Measurements from ENCODE around the gene CREG2. TPM values are rescaled to one million over a fixed set of nuclear protein-coding genes. Genes with fewer than 3 reads are reported as not detected.

CREG2 gene
- total RNA-seq, 1 experiment from 2014 or later: not detected

- intact Hi-C loops (cut with micrococcal nuclease; ENCODE audit: unreplicated experiment): no loop called here
- POLR2A ChIA-PET (ENCODE audit: low non-redundant PET): no interaction called here
- BruUV-seq (replicated peaks): no TSS peak
- DNase-seq (ENCODE audit: low spot score): no peak
- CTCF ChIA-PET: no interaction called here
- TF ChIP-seq EZH2 (IDR thresholded peaks at IDR 0.05; ENCODE audit: borderline replicate concordance, low read depth, low read length, poor library complexity, severe bottlenecking): no peak
- TF ChIP-seq, protein P1, sequence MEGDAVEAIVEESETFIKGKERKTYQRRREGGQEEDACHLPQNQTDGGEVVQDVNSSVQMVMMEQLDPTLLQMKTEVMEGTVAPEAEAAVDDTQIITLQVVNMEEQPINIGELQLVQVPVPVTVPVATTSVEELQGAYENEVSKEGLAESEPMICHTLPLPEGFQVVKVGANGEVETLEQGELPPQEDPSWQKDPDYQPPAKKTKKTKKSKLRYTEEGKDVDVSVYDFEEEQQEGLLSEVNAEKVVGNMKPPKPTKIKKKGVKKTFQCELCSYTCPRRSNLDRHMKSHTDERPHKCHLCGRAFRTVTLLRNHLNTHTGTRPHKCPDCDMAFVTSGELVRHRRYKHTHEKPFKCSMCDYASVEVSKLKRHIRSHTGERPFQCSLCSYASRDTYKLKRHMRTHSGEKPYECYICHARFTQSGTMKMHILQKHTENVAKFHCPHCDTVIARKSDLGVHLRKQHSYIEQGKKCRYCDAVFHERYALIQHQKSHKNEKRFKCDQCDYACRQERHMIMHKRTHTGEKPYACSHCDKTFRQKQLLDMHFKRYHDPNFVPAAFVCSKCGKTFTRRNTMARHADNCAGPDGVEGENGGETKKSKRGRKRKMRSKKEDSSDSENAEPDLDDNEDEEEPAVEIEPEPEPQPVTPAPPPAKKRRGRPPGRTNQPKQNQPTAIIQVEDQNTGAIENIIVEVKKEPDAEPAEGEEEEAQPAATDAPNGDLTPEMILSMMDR (conservative IDR thresholded peaks at IDR 0.05; ENCODE audit: low read depth, low read length): no peak
- H3K27ac ChIP-seq (ENCODE audit: low read depth, low read length, poor library complexity, severe bottlenecking): no peak overlapping the region
- no peaks in the 10 kb centered on the region for H3K36me3 ChIP-seq (ENCODE audit: insufficient read depth, low read length, poor library complexity, severe bottlenecking)
- H3K4me1 ChIP-seq (ENCODE audit: insufficient read depth, low read length, poor library complexity, severe bottlenecking): no peaks in the 10 kb centered on the region
- H3K27me3 ChIP-seq (replicated peaks; ENCODE audit: insufficient read depth, low read depth, low read length, poor library complexity): peaks cover 5% of the 10 kb centered on the region
- no peak overlapping the region for H3K4me3 ChIP-seq (ENCODE audit: low read depth, low read length, poor library complexity, severe bottlenecking)
- no peaks in the 10 kb centered on the region for H3K9me3 ChIP-seq (ENCODE audit: low read depth, low read length, poor library complexity, severe bottlenecking)
These were observed 13.4 kb upstream of the CREG2 start for GRCh38 chr2:101400506-101401325.

GRCh38 chr2:101400048-101400447, 12.7 kb upstream of the CREG2 start:
- BruUV-seq (replicated peaks): no TSS peak
- intact Hi-C loops (cut with micrococcal nuclease; ENCODE audit: unreplicated experiment): no loop called here
- DNase-seq (ENCODE audit: low spot score): no peak
- H3K36me3 ChIP-seq (ENCODE audit: insufficient read depth, low read length, poor library complexity, severe bottlenecking): no peaks in the 10 kb centered on the region
- H3K27ac ChIP-seq (ENCODE audit: low read depth, low read length, poor library complexity, severe bottlenecking): no peak overlapping the region
- H3K27me3 ChIP-seq (replicated peaks; ENCODE audit: insufficient read depth, low read depth, low read length, poor library complexity): peaks cover 5% of the 10 kb centered on the region
- ChIA-PET CTCF (no interaction called here), POLR2A (ENCODE audit: low non-redundant PET) (no interaction called here)
- no peak overlapping the region for H3K4me3 ChIP-seq (ENCODE audit: low read depth, low read length, poor library complexity, severe bottlenecking)
- no peaks in the 10 kb centered on the region for H3K4me1 ChIP-seq (ENCODE audit: insufficient read depth, low read length, poor library complexity, severe bottlenecking)
- TF ChIP-seq EZH2 (IDR thresholded peaks at IDR 0.05; ENCODE audit: borderline replicate concordance, low read depth, low read length, poor library complexity, severe bottlenecking): no peak
- TF ChIP-seq, protein P1 (conservative IDR thresholded peaks at IDR 0.05; ENCODE audit: low read depth, low read length): no peak
- H3K9me3 ChIP-seq (ENCODE audit: low read depth, low read length, poor library complexity, severe bottlenecking): no peaks in the 10 kb centered on the region

DNA sequence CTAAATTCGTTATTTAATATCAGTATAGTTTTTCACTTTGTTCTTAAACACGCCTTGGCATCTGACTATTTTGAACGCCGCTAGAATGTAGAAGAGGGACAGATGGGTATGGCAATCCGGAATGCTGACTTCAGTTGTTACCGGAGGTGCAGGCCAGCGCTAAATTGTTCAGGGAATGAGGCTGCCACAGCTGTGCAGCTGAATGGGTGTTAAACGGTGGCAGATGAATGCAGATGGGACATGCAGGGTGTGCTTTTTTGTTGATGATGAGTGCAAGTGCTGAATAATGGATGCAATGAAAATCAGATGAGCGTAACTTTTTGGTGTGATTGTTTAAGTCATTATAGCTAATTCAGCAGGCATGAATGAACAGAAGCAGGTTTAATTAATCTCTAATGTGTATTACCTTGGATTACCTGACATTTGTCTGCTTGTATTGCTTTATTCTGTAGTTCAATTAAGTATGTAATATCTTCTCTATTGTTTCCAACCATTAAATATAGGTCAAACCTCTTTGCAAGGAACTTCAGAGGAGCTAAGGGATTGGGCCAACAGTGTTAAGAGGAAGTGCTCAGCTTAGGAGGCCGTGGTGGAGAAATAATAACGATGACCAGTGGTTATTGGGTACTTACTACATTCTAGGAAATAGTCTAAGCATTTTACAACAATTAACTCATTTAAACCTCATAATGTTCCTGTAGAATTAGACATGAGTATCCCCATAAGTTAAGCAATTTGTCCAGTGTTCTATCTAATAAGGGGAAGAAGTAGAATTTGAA, 11.9 kb upstream of the CREG2 start:
- POLR2A ChIA-PET (ENCODE audit: low non-redundant PET): no interaction called here
- H3K9me3 ChIP-seq (ENCODE audit: low read depth, low read length, poor library complexity, severe bottlenecking): no peaks in the 10 kb centered on the region
- peaks cover 5% of the 10 kb centered on the region for H3K27me3 ChIP-seq (replicated peaks; ENCODE audit: insufficient read depth, low read depth, low read length, poor library complexity)
- no peak for TF ChIP-seq EZH2 (IDR thresholded peaks at IDR 0.05; ENCODE audit: borderline replicate concordance, low read depth, low read length, poor library complexity, severe bottlenecking)
- TF ChIP-seq, protein P1 (conservative IDR thresholded peaks at IDR 0.05; ENCODE audit: low read depth, low read length): no peak
- H3K4me1 ChIP-seq (ENCODE audit: insufficient read depth, low read length, poor library complexity, severe bottlenecking): no peaks in the 10 kb centered on the region
- H3K36me3 ChIP-seq (ENCODE audit: insufficient read depth, low read length, poor library complexity, severe bottlenecking): no peaks in the 10 kb centered on the region
- intact Hi-C loops (cut with micrococcal nuclease; ENCODE audit: unreplicated experiment): no loop called here
- H3K4me3 ChIP-seq (ENCODE audit: low read depth, low read length, poor library complexity, severe bottlenecking): no peak overlapping the region
- H3K27ac ChIP-seq (ENCODE audit: low read depth, low read length, poor library complexity, severe bottlenecking): no peak overlapping the region
- CTCF ChIA-PET: no interaction called here
- no peak for DNase-seq (ENCODE audit: low spot score)
- BruUV-seq (replicated peaks): no TSS peak

All from A673 (cell line).